ENCODE measurements around the gene VSIG2.

The VSIG2 gene

DNA sequence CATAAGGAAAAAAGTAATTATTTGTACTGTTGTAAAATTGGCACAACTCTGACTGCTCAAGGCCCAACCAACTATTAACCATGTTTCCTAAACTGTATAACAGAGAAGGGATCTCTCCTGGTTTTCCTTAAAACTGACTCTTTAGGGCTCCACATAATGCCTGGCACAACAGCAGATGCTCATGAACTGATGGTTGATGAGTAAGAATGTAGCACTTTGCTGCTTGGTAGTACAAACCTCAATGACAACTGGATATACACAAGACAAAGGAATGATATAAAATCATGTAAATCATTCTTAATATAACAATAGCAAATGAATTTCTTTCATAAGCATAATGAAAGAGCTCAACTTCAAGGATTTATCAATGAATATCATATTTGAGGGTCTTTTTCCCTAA lies 36.5 kb upstream of the VSIG2 start (continued):
- TF ChIP-seq, protein P1, sequence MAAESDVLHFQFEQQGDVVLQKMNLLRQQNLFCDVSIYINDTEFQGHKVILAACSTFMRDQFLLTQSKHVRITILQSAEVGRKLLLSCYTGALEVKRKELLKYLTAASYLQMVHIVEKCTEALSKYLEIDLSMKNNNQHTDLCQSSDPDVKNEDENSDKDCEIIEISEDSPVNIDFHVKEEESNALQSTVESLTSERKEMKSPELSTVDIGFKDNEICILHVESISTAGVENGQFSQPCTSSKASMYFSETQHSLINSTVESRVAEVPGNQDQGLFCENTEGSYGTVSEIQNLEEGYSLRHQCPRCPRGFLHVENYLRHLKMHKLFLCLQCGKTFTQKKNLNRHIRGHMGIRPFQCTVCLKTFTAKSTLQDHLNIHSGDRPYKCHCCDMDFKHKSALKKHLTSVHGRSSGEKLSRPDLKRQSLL (tag by site-specific recombination; IDR thresholded peaks at IDR 0.05) = no peak
- TF ChIP-seq, protein P2, sequence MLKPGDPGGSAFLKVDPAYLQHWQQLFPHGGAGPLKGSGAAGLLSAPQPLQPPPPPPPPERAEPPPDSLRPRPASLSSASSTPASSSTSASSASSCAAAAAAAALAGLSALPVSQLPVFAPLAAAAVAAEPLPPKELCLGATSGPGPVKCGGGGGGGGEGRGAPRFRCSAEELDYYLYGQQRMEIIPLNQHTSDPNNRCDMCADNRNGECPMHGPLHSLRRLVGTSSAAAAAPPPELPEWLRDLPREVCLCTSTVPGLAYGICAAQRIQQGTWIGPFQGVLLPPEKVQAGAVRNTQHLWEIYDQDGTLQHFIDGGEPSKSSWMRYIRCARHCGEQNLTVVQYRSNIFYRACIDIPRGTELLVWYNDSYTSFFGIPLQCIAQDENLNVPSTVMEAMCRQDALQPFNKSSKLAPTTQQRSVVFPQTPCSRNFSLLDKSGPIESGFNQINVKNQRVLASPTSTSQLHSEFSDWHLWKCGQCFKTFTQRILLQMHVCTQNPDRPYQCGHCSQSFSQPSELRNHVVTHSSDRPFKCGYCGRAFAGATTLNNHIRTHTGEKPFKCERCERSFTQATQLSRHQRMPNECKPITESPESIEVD (tag by site-specific recombination; IDR thresholded peaks at IDR 0.05) = no peak
- no peak for TF ChIP-seq ZNF785 (tag by site-specific recombination; IDR thresholded peaks at IDR 0.05)
- TF ChIP-seq ZNF175 (tag by site-specific recombination; IDR thresholded peaks at IDR 0.05) = no peak
- no peak for TF ChIP-seq HOXD13 (CRISPR knock-in tag; IDR thresholded peaks at IDR 0.05; ENCODE audit: borderline replicate concordance)

DNA sequence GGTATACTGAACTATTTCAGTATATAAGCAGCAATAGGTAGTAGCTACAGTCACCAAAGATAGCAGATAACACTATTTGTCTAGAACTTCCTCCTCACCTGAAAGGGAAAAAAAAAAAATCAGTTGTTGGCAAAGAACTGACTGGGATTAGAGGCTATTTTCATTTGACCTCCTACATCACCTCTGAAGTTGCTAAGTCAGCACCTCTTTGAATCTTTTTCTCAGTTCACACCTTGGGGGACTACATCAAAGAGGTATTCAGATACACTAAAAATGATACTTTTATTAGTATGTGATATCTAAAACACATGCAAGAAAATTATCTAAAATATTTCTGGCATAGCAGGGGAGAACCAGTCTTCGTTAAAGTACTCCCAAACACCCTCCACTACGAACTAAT lies 32.0 kb upstream of the VSIG2 start:
- ChIA-PET CTCF (no interaction called here), POLR2A (interaction anchor here (0.6 kb wide), 1 partner anchor 1518 kb away, joined by 3 read pairs; no protein-coding TSS in a partner anchor)
- Histone ChIP-seq H3K9me3 (ENCODE audit: control insufficient read depth, insufficient read depth, low read depth, low read length) (no peaks in the 10 kb centered on the region), H3K27ac (ENCODE audit: extremely low read depth, low read depth, low read length) (no peak overlapping the region), H3K4me1 (ENCODE audit: control insufficient read depth, insufficient read depth, low read length) (no peaks in the 10 kb centered on the region), H3K4me3 (ENCODE audit: low read depth, low read length) (no peak overlapping the region), H3K36me3 (ENCODE audit: control insufficient read depth in 2 of 2, insufficient read depth in 1 of 2, low read length in 2 of 2) (no peaks in the 10 kb centered on the region)
- TF ChIP-seq ZNF175 (tag by site-specific recombination; IDR thresholded peaks at IDR 0.05) = no peak
- no peak for TF ChIP-seq ZNF548 (tag by site-specific recombination; IDR thresholded peaks at IDR 0.05)
- no peak for TF ChIP-seq ZNF350 (tag by site-specific recombination; IDR thresholded peaks at IDR 0.05)
- no peak for TF ChIP-seq ZNF501 (tag by site-specific recombination; IDR thresholded peaks at IDR 0.05)
- no peak for TF ChIP-seq ZSCAN16 (tag by site-specific recombination; IDR thresholded peaks at IDR 0.05)
- no peak for TF ChIP-seq ZNF23 (tag by site-specific recombination; IDR thresholded peaks at IDR 0.05; ENCODE audit: borderline replicate concordance)
- no peak for TF ChIP-seq ZNF660 (tag by site-specific recombination; IDR thresholded peaks at IDR 0.05)
- TF ChIP-seq SCRT1 (tag by site-specific recombination; IDR thresholded peaks at IDR 0.05; ENCODE audit: borderline replicate concordance) = no peak
- TF ChIP-seq, protein P3, sequence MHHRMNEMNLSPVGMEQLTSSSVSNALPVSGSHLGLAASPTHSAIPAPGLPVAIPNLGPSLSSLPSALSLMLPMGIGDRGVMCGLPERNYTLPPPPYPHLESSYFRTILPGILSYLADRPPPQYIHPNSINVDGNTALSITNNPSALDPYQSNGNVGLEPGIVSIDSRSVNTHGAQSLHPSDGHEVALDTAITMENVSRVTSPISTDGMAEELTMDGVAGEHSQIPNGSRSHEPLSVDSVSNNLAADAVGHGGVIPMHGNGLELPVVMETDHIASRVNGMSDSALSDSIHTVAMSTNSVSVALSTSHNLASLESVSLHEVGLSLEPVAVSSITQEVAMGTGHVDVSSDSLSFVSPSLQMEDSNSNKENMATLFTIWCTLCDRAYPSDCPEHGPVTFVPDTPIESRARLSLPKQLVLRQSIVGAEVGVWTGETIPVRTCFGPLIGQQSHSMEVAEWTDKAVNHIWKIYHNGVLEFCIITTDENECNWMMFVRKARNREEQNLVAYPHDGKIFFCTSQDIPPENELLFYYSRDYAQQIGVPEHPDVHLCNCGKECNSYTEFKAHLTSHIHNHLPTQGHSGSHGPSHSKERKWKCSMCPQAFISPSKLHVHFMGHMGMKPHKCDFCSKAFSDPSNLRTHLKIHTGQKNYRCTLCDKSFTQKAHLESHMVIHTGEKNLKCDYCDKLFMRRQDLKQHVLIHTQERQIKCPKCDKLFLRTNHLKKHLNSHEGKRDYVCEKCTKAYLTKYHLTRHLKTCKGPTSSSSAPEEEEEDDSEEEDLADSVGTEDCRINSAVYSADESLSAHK (tag by site-specific recombination; IDR thresholded peaks at IDR 0.05) = no peak
- TF ChIP-seq ZNF585B (tag by site-specific recombination; IDR thresholded peaks at IDR 0.05) = no peak
- TF ChIP-seq, protein P4, sequence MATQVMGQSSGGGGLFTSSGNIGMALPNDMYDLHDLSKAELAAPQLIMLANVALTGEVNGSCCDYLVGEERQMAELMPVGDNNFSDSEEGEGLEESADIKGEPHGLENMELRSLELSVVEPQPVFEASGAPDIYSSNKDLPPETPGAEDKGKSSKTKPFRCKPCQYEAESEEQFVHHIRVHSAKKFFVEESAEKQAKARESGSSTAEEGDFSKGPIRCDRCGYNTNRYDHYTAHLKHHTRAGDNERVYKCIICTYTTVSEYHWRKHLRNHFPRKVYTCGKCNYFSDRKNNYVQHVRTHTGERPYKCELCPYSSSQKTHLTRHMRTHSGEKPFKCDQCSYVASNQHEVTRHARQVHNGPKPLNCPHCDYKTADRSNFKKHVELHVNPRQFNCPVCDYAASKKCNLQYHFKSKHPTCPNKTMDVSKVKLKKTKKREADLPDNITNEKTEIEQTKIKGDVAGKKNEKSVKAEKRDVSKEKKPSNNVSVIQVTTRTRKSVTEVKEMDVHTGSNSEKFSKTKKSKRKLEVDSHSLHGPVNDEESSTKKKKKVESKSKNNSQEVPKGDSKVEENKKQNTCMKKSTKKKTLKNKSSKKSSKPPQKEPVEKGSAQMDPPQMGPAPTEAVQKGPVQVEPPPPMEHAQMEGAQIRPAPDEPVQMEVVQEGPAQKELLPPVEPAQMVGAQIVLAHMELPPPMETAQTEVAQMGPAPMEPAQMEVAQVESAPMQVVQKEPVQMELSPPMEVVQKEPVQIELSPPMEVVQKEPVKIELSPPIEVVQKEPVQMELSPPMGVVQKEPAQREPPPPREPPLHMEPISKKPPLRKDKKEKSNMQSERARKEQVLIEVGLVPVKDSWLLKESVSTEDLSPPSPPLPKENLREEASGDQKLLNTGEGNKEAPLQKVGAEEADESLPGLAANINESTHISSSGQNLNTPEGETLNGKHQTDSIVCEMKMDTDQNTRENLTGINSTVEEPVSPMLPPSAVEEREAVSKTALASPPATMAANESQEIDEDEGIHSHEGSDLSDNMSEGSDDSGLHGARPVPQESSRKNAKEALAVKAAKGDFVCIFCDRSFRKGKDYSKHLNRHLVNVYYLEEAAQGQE (tag by site-specific recombination; IDR thresholded peaks at IDR 0.05) = no peak
- TF ChIP-seq ZNF157 (tag by site-specific recombination; IDR thresholded peaks at IDR 0.05) = no peak
- no peak for TF ChIP-seq ZNF549 (tag by site-specific recombination; IDR thresholded peaks at IDR 0.05)
- TF ChIP-seq ZNF223 (tag by site-specific recombination; IDR thresholded peaks at IDR 0.05) = no peak
